Adrenal gland (tissue), 12 donors: Measurements from ENCODE around the gene DIAPH1. TPM values are rescaled to one million over a fixed set of nuclear protein-coding genes. Genes with fewer than 3 reads are reported as not detected.

Experiments used
- DNase-seq, 7 donors: peaks; one replicate each; pipeline ENCODE4 v3.0.0-alpha.2; 2019 to 2020
- H3K27ac ChIP-seq, 5 donors: fragments of 200-600 bp; sonication (generic) in 4 of 5; 1 replicate in 3 of 5; 2 replicates in 2 of 5; pipeline versions ENCODE4 v1.5.1 to v1.8.0; 2016 to 2020; ENCODE audit warnings: mild to moderate bottlenecking in 1 of 5
- H3K27me3 ChIP-seq: fragments of 200-600 bp; 2 replicates; pipeline ENCODE4 v1.8.0; 2021
- H3K36me3 ChIP-seq, 2 donors: fragments of 200-600 bp; replicated peaks in 1 of 2; 1 replicate in 1 of 2; 2 replicates in 1 of 2; pipeline versions ENCODE4 v1.5.1 to v1.8.0; 2018 to 2022
- H3K4me1 ChIP-seq, 2 donors: fragments of 200-600 bp; replicated peaks in 1 of 2; 1 replicate in 1 of 2; 2 replicates in 1 of 2; pipeline versions ENCODE4 v1.5.1 to v1.8.0; 2018 to 2021
- H3K4me3 ChIP-seq, 4 donors: fragments of 200-600 bp; sonication (generic) in 3 of 4; one replicate each; pipeline ENCODE4 v1.5.1; 2016 to 2018
- H3K9me3 ChIP-seq, 3 donors: fragments of 200-600 bp; sonication (generic) in 1 of 3; replicated peaks in 1 of 3; 1 replicate in 2 of 3; 2 replicates in 1 of 3; pipeline versions ENCODE4 v1.5.1 to v1.8.0; 2016 to 2021
- CTCF ChIP-seq, 6 experiments: fragments of 450-650 bp in 4 of 6; fragments of 200-600 bp in 2 of 6; sonication (generic) in 1 of 6; IDR thresholded peaks; 1 replicate in 5 of 6; 2 replicates in 1 of 6; pipeline versions ENCODE4 v1.5.1 to v1.8.0; 2016 to 2021; ENCODE audit warnings: antibody characterized with exemption in 6 of 6, mild to moderate bottlenecking in 2 of 6, moderate library complexity in 1 of 6
- POLR2A ChIP-seq, 2 donors: fragments of 450-650 bp; IDR thresholded peaks; one replicate each; pipeline ENCODE4 v1.6.1; 2017; ENCODE audit warnings: antibody characterized with exemption in 2 of 2, mild to moderate bottlenecking in 2 of 2, moderate library complexity in 1 of 2
- WGBS, 4 donors: extraction: QIAGEN DNeasy Blood & Tissue Kit in 2 of 4; methylation state at CpG; one replicate each; pipeline versions ENCODE4 v1.1.5 to v1.1.7; 2013 to 2017; 5-methylcytosine and 5-hydroxymethylcytosine counted together
- intact Hi-C, 2 donors: fragments of 100-400 bp; cut with DNase I; formaldehyde crosslinking; loops; one replicate each; pipeline versions ENCODE4 v1.14.1 to v1.15.0; 2022 to 2023
- polyA plus RNA-seq, 3 donors: library from polyadenylated mRNA; stranded (reverse); fragments of 200-250 nt in 2 of 3; fragments of 350-450 nt in 1 of 3; fragmentation: Illumina TruSeq in 1 of 3; extraction: RNeasy Lipid Tissue Mini Kit (QIAGEN cat#74804) in 1 of 3; gene quantifications; one replicate each; pipeline ENCODE4 v1.2.3, GENCODE V29; 2013 to 2014
- total RNA-seq, 9 donors: library from RNA; depleted of rRNA in 4 of 9; stranded (reverse); fragments of >200 nt in 4 of 9; fragments of 120-200 nt in 1 of 9; fragmentation: NEBNext Ultra II Directional in 1 of 9; extraction: Animal tissue kit (Norgen Biotek cat#: 25700) in 1 of 9; gene quantifications; one replicate each; pipeline versions ENCODE4 v1.1.0 to v1.2.4, GENCODE V29; 2013 to 2023
- donor health status: healthy with polysubstance abuse.
- donor health status: Bipolar disorder and iron deficiency.
- donor health status: DM: yes; HTN: yes; CAD: no.
- donor health status: DM: no; HTN: no; CAD: no.
- donor health status: DM: no; HTN: no; CAD: no.
- donor health status: DM: yes; HTN: yes; CAD: no.

Gene DIAPH1
- total and polyA plus RNA-seq, 12 donors, result 17.8 to 91.2 (median 48.8) TPM

- Histone ChIP-seq H3K4me3 (no peak overlapping the region), H3K9me3 (no peaks in the 10 kb centered on the region), H3K4me1 (no peaks in the 10 kb centered on the region), H3K27ac (no peak overlapping the region), H3K27me3 (no peaks in the 10 kb centered on the region), H3K36me3 (peaks cover 0 to 1% of the 10 kb centered on the region in 2 donors)
- 82 to 90% (median 84%) methylated on average over 8 of the region's 8 CpGs for WGBS, 4 donors
- no peak for DNase-seq
- intact Hi-C loops, result no loop called here
- no peak for TF ChIP-seq POLR2A (IDR thresholded peaks at IDR 0.05)
- no peak for TF ChIP-seq CTCF (IDR thresholded peaks at IDR 0.05)
Observed at GRCh38 chr5:141663506-141663905, 44.7 kb upstream of the DIAPH1 start.

GRCh38 chr5:141662028-141662427 lies 43.2 kb upstream of the DIAPH1 start:
- H3K36me3 ChIP-seq, result peaks cover 0 to 7% of the 10 kb centered on the region in 2 donors
- no peak for TF ChIP-seq CTCF (IDR thresholded peaks at IDR 0.05)
- no peak for TF ChIP-seq POLR2A (IDR thresholded peaks at IDR 0.05)
- intact Hi-C loops, result no loop called here
- H3K9me3 ChIP-seq, result no peaks in the 10 kb centered on the region
- H3K4me1 ChIP-seq, result no peaks in the 10 kb centered on the region
- H3K27ac ChIP-seq, result no peak overlapping the region
- 81 to 97% (median 82%) methylated on average over 3 to 17 of the region's 17 CpGs for WGBS, 4 donors
- DNase-seq, result no peak
- no peaks in the 10 kb centered on the region for H3K27me3 ChIP-seq
- no peak overlapping the region for H3K4me3 ChIP-seq

- H3K4me3 ChIP-seq, result no peak overlapping the region
- peak in 4 of 7 donors; percentile 50 to 64 (median 60) for DNase-seq
- TF ChIP-seq POLR2A (IDR thresholded peaks at IDR 0.05), result no peak
- no peaks in the 10 kb centered on the region for H3K4me1 ChIP-seq
- peaks cover 0 to 7% of the 10 kb centered on the region in 2 donors for H3K36me3 ChIP-seq
- no peaks in the 10 kb centered on the region for H3K27me3 ChIP-seq
- intact Hi-C loops, result no loop called here
- H3K9me3 ChIP-seq, result no peaks in the 10 kb centered on the region
- no peak overlapping the region for H3K27ac ChIP-seq
- 55 to 68% (median 60%) methylated on average over 6 to 8 of the region's 8 CpGs for WGBS, 4 donors
Observed at GRCh38 chr5:141657937-141658545, 39.2 kb upstream of the DIAPH1 start.

GRCh38 chr5:141657404-141657803 lies 38.6 kb upstream of the DIAPH1 start:
- no peak for DNase-seq
- intact Hi-C loops, result no loop called here
- H3K27ac ChIP-seq, result no peak overlapping the region
- WGBS, 4 donors, result 96 to 100% (median 100%) methylated on average over 1 of the region's 1 CpG
- H3K4me1 ChIP-seq, result no peaks in the 10 kb centered on the region
- no peaks in the 10 kb centered on the region for H3K27me3 ChIP-seq
- H3K4me3 ChIP-seq, result no peak overlapping the region
- TF ChIP-seq POLR2A (IDR thresholded peaks at IDR 0.05) (no peak), CTCF (IDR thresholded peaks at IDR 0.05) (no peak)
- H3K9me3 ChIP-seq, result no peaks in the 10 kb centered on the region
- H3K36me3 ChIP-seq, result peaks cover 0 to 7% of the 10 kb centered on the region in 2 donors

- H3K36me3 ChIP-seq, result peaks cover 0 to 7% of the 10 kb centered on the region in 2 donors
- intact Hi-C loops, result no loop called here
- WGBS, 4 donors, result 89 to 96% (median 94%) methylated on average over 4 to 9 of the region's 9 CpGs
Observed at GRCh38 chr5:141656396-141656795, 37.6 kb upstream of the DIAPH1 start.

More at GRCh38 chr5:141656396-141656795, 37.6 kb upstream of the DIAPH1 start:
- H3K27me3 ChIP-seq, result no peaks in the 10 kb centered on the region
- H3K4me1 ChIP-seq, result peaks cover 0 to 3% of the 10 kb centered on the region in 2 donors
- no peak overlapping the region for H3K4me3 ChIP-seq
- no peak for DNase-seq
- TF ChIP-seq CTCF (IDR thresholded peaks at IDR 0.05) (no peak), POLR2A (IDR thresholded peaks at IDR 0.05) (no peak)
- H3K27ac ChIP-seq, result no peak overlapping the region
- H3K9me3 ChIP-seq, result no peaks in the 10 kb centered on the region
